Uterus (tissue), 4 donors: ENCODE results near the gene ZSCAN21. TPM values are rescaled to one million over a fixed set of nuclear protein-coding genes. Genes with fewer than 3 reads are reported as not detected.

Source experiments
- DNase-seq, 2 donors: peaks; one replicate each; pipeline ENCODE4 v3.0.0-alpha.2; 2019 to 2020
- H3K27ac ChIP-seq, 2 donors: fragments of 200-600 bp; sonication (generic); 1 replicate in 1 of 2; 2 replicates in 1 of 2; pipeline ENCODE4 v1.5.1; 2016 to 2018
- H3K27me3 ChIP-seq, 2 donors: fragments of 200-600 bp; sonication (generic); one replicate each; pipeline ENCODE4 v1.5.1; 2018 to 2019; ENCODE audit warnings: control low read depth in 1 of 2
- H3K36me3 ChIP-seq, 2 donors: fragments of 200-600 bp; sonication (generic); one replicate each; pipeline ENCODE4 v1.5.1; 2019; ENCODE audit warnings: control low read depth in 1 of 2
- H3K4me1 ChIP-seq, 2 donors: fragments of 200-600 bp; sonication (generic); one replicate each; pipeline ENCODE4 v1.5.1; 2018 to 2019; ENCODE audit warnings: control low read depth in 1 of 2
- H3K4me3 ChIP-seq, 2 donors: fragments of 200-600 bp; sonication (generic); 1 replicate in 1 of 2; 2 replicates in 1 of 2; pipeline ENCODE4 v1.5.1; 2018 to 2019; ENCODE audit warnings: mild to moderate bottlenecking in 1 of 2
- H3K9me3 ChIP-seq, 2 donors: fragments of 200-600 bp; sonication (generic); one replicate each; pipeline ENCODE4 v1.5.1; 2019; ENCODE audit warnings: control low read depth in 1 of 2
- POLR2A ChIP-seq, 2 donors: fragments of 450-650 bp; IDR thresholded peaks; one replicate each; pipeline ENCODE4 v1.6.1; 2016; ENCODE audit warnings: antibody characterized with exemption in 2 of 2, mild to moderate bottlenecking in 1 of 2, moderate library complexity in 1 of 2
- intact Hi-C: fragments of 100-400 bp; cut with DNase I; formaldehyde crosslinking; loops from one replicate; pipeline ENCODE4 v1.15.1; 2023; ENCODE audit warnings: low total_unique reads
- total RNA-seq, 4 donors: library from RNA; depleted of rRNA in 3 of 4; stranded (reverse); fragments of >200 nt in 3 of 4; gene quantifications; one replicate each; pipeline versions ENCODE4 v1.1.0 to v1.2.4, GENCODE V29; 2014 to 2023
- TF ChIP-seq, protein P1 (sequence below), 4 experiments: fragments of 200-600 bp in 2 of 4; fragments of 450-650 bp in 2 of 4; sonication (generic) in 2 of 4; IDR thresholded peaks; one replicate each; pipeline ENCODE4 v1.5.1; 2016 to 2019; ENCODE audit warnings: antibody characterized with exemption in 4 of 4, mild to moderate bottlenecking in 2 of 4, moderate library complexity in 1 of 4
- donor health status: DM: yes; HTN: yes; CAD: no.

Gene ZSCAN21
- total RNA-seq, 4 donors from 2014 or later: 5.0 to 28.9 (median 17.0) TPM

DNA sequence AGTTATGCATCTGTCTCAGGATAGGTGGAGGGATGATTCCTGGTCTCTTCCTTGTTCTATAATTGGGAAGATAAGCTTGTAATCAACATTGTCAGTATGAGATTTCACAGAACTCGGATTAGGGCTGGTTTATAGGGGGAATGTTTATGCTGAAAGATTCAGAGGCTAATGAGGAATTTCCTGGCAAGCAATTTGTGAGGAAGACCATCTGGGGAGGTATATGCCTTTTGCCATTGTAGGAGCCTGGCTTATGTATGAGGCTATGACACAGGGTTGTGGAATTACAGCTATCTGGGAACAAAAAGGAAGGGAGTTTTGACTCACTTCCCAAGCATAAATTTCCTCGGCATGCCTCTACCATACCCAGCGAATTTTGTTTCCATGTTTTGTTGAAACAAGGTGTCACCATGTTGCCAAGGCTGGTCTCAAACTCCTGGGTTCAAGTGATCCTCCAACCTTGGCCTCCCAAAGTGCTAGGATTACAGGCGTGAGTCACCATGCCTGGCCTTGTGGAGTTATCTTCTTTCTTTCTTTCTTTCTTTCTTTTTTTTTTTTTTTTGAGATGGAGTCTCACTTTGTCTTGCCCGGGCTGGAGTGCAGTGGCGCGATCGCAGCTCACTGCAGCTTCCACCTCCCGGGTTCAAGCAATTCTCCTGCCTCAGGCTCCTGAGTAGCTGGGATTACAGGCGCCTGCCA lies 37.6 kb downstream of the ZSCAN21 start:
- TF ChIP-seq POLR2A (IDR thresholded peaks at IDR 0.05): no peak
- Histone ChIP-seq H3K9me3 (no peaks in the 10 kb centered on the region), H3K36me3 (no peaks in the 10 kb centered on the region), H3K4me3 (no peak overlapping the region), H3K27me3 (no peaks in the 10 kb centered on the region), H3K4me1 (peaks cover 0 to 10% of the 10 kb centered on the region in 2 donors), H3K27ac (peak overlapping the region; percentile 88 to 95)
- peak in 1 of 2 donors; percentile 63 for DNase-seq
- intact Hi-C loops: no loop called here

DNA sequence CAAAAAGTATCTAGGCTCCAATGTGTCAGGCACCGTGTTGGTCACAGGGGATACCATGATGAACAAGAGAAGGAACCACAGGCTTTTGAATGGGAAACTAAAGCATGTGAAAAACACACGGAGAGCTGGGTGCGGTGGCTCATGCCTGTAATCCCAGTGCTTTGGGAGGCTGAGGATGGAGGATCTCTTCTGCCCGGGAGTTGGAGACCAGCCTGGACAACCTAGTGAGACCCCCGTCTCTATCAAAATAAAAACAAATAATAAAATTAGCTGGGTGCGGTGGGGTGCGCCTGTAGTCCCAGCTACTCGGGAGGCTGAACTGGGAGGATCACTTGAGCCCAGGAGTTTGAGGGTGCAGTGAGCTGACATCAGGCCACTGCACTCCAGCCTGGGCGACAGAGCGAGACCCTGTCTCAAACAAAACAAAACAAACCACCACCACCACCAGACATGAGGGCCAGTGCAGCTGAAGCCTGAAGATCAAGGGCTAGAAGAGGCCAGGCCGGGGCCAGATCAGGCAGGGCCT lies 38.6 kb downstream of the ZSCAN21 start:
- Histone ChIP-seq H3K9me3 (no peaks in the 10 kb centered on the region), H3K36me3 (no peaks in the 10 kb centered on the region), H3K4me3 (peak overlapping the region; percentile 80 to 97), H3K27me3 (no peaks in the 10 kb centered on the region), H3K27ac (peak overlapping the region; percentile 88 to 95), H3K4me1 (peaks cover 0 to 10% of the 10 kb centered on the region in 2 donors)
- intact Hi-C loops: no loop called here
- no peak for DNase-seq
- TF ChIP-seq, protein P1, sequence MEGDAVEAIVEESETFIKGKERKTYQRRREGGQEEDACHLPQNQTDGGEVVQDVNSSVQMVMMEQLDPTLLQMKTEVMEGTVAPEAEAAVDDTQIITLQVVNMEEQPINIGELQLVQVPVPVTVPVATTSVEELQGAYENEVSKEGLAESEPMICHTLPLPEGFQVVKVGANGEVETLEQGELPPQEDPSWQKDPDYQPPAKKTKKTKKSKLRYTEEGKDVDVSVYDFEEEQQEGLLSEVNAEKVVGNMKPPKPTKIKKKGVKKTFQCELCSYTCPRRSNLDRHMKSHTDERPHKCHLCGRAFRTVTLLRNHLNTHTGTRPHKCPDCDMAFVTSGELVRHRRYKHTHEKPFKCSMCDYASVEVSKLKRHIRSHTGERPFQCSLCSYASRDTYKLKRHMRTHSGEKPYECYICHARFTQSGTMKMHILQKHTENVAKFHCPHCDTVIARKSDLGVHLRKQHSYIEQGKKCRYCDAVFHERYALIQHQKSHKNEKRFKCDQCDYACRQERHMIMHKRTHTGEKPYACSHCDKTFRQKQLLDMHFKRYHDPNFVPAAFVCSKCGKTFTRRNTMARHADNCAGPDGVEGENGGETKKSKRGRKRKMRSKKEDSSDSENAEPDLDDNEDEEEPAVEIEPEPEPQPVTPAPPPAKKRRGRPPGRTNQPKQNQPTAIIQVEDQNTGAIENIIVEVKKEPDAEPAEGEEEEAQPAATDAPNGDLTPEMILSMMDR (IDR thresholded peaks at IDR 0.05): no peak
- TF ChIP-seq POLR2A (IDR thresholded peaks at IDR 0.05): no peak

DNA sequence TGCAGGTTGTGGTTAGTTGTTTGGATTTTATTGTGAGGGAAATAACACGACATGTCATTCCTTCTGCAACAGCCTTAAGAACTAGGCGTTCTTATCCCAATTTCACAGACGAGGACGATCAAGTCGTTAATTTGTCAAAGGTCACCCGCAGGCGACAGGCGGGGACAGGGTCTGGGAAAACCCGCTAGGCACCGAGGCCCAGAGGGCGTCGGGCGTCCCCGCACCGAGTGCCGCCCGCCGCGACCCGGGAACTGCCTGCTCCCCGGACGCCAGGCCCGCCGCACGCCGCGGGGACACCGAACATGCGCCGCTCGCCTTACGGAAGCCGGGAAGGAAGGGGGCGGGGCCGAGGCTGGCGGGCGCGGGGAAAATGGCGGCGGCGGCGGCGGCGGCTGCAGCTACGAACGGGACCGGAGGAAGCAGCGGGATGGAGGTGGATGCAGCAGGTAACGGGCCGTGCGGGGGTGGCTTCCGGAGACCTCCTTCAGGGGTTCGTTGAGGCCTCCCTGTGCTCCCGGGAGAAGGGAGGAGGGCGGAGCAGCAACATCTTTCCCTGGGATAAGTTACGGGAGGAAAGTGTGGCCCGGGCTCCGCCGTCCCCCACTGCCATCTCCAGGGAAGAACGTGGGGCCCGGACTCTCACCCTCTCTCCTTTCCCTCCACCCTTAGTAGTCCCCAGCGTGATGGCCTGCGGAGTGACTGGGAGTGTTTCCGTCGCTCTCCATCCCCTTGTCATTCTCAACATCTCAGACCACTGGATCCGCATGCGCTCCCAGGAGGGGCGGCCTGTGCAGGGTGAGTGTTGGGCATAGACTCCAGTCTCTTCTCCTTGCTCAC lies 39.3 kb downstream of the ZSCAN21 start, which contains the start of gene COPS6:
Gene COPS6, plus strand, starts transcription at position 349 of the 837 bp plus-strand sequence. Its CDS starts 22 bp downstream, at position 371.
- no peaks in the 10 kb centered on the region for H3K9me3 ChIP-seq
- intact Hi-C loops: no loop called here
- H3K27me3 ChIP-seq: no peaks in the 10 kb centered on the region
- H3K4me3 ChIP-seq: peak within 1 kb of the TSS; percentile 80 to 97
- TF ChIP-seq, protein P1 (IDR thresholded peaks at IDR 0.05): peak in 1 of 4 experiments; percentile 39
- TF ChIP-seq POLR2A (IDR thresholded peaks at IDR 0.05): peak; percentile 52 to 80
- no peaks in the 10 kb centered on the region for H3K36me3 ChIP-seq
- H3K4me1 ChIP-seq: peaks cover 0 to 10% of the 10 kb centered on the region in 2 donors
- peak; percentile 75 to 82 for DNase-seq
- H3K27ac ChIP-seq: peak within 1 kb of the TSS; percentile 88 to 95

DNA sequence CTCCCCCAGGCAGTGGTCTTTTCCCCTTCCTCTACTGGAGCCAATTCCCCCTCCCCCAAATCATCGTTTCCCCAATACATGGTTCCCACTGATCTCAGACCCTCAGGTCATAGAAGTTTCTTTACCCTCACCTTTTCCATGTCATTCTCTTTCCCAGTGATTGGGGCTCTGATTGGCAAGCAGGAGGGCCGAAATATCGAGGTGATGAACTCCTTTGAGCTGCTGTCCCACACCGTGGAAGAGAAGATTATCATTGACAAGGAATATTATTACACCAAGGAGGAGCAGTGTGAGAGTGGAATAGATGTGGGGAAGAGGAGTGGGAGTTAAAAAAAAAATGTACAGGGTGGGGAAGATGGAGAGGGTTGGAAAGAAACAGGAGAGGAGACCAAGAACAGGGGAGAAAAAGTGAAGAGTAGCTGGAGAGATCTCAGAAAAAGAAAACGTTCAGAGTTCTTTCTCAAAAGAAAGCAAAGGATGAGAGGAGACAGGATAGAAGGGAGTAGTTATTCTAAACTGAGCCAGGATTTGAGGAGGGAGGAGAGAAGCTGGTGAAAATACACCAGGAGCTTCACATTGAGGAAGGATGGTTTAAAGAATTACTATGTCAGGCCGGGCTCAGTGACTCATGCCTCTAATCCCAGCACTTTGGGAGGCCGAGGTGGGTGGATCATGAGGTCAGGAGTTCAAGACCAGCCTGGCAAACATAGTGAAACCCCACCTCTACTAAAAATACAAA lies 40.1 kb downstream of the ZSCAN21 start:
- Histone ChIP-seq H3K9me3 (no peaks in the 10 kb centered on the region), H3K27me3 (no peaks in the 10 kb centered on the region), H3K4me1 (peaks cover 0 to 10% of the 10 kb centered on the region in 2 donors), H3K4me3 (peak overlapping the region; percentile 80 to 97), H3K27ac (peak overlapping the region; percentile 88 to 95), H3K36me3 (no peaks in the 10 kb centered on the region)
- TF ChIP-seq POLR2A (IDR thresholded peaks at IDR 0.05): no peak
- TF ChIP-seq, protein P1 (IDR thresholded peaks at IDR 0.05): no peak
- intact Hi-C loops: no loop called here
- no peak for DNase-seq
